Measurements from ENCODE around the gene EPYC.

Gene EPYC

GRCh38 chr12:90954428-90954827 is 50.3 kb downstream of the EPYC start:
- Mint-ChIP-seq H3K27ac (no peak overlapping the region), H3K4me3 (no peak overlapping the region), H3K27me3 (no peaks in the 10 kb centered on the region), H3K36me3 (no peaks in the 10 kb centered on the region), H3K9me3 (ENCODE audit: low read depth) (no peaks in the 10 kb centered on the region), H3K4me1 (ENCODE audit: low read depth) (no peaks in the 10 kb centered on the region)

DNA sequence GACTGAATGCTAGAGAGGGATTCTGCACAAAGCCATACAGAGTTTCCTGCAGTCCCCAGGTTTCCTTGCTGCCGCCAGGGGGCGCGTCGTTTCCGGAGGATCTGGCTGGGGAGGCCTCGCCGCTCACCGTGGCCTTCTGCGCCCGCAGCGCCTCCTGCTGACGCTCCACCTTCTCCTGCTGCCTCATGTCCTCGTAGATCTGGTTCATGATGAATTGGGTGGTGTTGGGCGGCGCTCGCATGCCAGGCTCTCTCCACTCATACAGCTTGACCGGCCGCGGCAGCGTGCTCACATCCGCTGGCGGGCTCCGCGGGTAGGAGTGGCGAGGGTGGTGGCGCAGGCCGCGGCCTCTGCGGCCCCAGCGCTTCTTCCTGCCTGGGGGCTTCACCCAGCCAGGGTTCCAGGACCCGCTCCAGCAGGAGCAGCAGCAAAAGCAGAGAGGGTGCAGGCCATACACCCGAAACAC is 50.8 kb downstream of the EPYC start:
- Mint-ChIP-seq H3K36me3 (no peaks in the 10 kb centered on the region), H3K27ac (no peak overlapping the region), H3K27me3 (no peaks in the 10 kb centered on the region), H3K9me3 (ENCODE audit: low read depth) (no peaks in the 10 kb centered on the region), H3K4me1 (ENCODE audit: low read depth) (no peaks in the 10 kb centered on the region), H3K4me3 (no peak overlapping the region)

DNA sequence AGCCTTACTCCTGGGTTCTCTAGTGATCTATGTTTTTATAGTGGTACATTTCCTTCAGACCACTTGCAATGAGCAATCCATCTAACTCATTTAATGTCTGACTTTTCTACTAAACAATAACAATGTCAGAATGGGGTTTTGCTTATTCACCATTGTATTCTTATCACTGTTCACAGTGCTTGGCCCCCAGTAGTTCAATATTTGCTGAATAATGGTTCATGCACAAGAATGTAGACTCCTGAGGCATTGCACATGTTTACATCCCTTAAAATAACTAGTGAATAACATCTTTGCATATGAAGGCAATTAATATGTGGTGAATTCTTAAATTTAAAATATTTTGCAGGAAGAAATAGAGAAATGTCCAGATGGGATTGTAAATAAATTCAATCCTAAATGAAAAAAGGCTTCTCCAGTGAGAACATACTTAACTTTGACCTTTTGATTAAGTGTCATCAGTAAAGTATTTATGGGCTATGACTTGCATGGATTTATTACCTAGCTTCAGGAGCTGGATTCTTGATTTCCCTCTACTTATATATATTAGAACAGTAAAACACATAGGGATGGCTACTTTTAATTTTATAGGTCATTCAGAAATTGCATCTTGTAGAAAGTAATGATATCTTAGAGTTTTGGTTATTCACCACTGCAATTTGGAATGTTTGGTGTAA is 53.2 kb downstream of the EPYC start:
- H3K27me3 Mint-ChIP-seq: no peaks in the 10 kb centered on the region
- H3K4me1 Mint-ChIP-seq (ENCODE audit: low read depth): no peaks in the 10 kb centered on the region
- no peaks in the 10 kb centered on the region for H3K36me3 Mint-ChIP-seq
- H3K9me3 Mint-ChIP-seq (ENCODE audit: low read depth): no peaks in the 10 kb centered on the region
- H3K27ac Mint-ChIP-seq: no peak overlapping the region
- no peak overlapping the region for H3K4me3 Mint-ChIP-seq

DNA sequence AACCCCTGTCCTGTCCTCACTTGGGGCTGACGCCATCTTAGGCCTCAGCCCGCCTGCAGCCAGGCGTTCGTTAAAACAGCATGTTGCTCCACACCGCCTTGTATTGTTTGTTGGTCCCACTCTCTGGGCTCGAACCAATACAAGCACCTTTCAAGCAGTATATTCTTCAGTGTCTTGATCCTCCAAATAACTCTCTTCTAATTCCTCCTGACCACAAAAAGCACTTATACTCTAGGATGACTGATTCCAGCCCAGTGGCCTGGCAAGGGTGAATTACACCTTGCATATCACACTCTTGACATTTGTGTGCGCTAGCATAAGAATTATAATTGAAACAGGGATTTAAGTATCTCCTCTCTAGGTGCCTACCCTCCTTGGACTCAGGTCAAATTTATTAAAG is 56.9 kb downstream of the EPYC start:
- Mint-ChIP-seq H3K36me3 (no peaks in the 10 kb centered on the region), H3K4me1 (ENCODE audit: low read depth) (no peaks in the 10 kb centered on the region), H3K27ac (no peak overlapping the region), H3K4me3 (no peak overlapping the region), H3K27me3 (no peaks in the 10 kb centered on the region), H3K9me3 (ENCODE audit: low read depth) (no peaks in the 10 kb centered on the region)

GRCh38 chr12:90945070-90945649 is 59.6 kb downstream of the EPYC start:
- Mint-ChIP-seq H3K36me3 (no peaks in the 10 kb centered on the region), H3K27me3 (peaks cover 2% of the 10 kb centered on the region), H3K4me1 (ENCODE audit: low read depth) (no peaks in the 10 kb centered on the region), H3K27ac (no peak overlapping the region), H3K4me3 (no peak overlapping the region), H3K9me3 (ENCODE audit: low read depth) (no peaks in the 10 kb centered on the region)

DNA sequence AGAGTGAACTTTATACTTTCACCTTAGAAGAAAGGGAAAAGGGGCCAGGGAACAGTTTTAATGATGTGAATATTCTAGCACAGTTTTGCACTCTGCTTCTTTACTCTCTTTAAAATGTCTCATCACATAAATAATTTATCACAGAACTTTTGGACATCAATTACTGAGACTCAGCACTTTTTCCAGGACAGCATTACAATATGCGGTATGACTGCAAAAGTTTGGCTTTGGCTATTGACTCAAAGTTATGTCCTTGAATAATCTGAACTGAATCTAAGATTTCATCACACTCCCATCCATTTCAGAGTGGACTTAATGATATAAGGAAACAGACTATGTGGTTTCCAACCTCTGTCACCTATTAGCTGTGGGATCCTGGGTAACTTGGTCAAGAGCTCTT is 61.5 kb downstream of the EPYC start:
- no peak overlapping the region for H3K4me3 Mint-ChIP-seq
- H3K36me3 Mint-ChIP-seq: no peaks in the 10 kb centered on the region

GRCh38 chr12:90940872-90941499 is 63.8 kb downstream of the EPYC start:
- H3K27me3 Mint-ChIP-seq: peaks cover 2% of the 10 kb centered on the region
- H3K4me3 Mint-ChIP-seq: no peak overlapping the region
- H3K36me3 Mint-ChIP-seq: no peaks in the 10 kb centered on the region
- no peaks in the 10 kb centered on the region for H3K9me3 Mint-ChIP-seq (ENCODE audit: low read depth)
- H3K27ac Mint-ChIP-seq: no peak overlapping the region
- H3K4me1 Mint-ChIP-seq (ENCODE audit: low read depth): no peaks in the 10 kb centered on the region

More for the DNA sequence above, 61.5 kb downstream of the EPYC start:
- Mint-ChIP-seq H3K9me3 (ENCODE audit: low read depth) (no peaks in the 10 kb centered on the region), H3K4me1 (ENCODE audit: low read depth) (no peaks in the 10 kb centered on the region), H3K27ac (no peak overlapping the region), H3K27me3 (peaks cover 2% of the 10 kb centered on the region)

- no peak overlapping the region for H3K27ac Mint-ChIP-seq
- H3K36me3 Mint-ChIP-seq: no peaks in the 10 kb centered on the region
- peaks cover 4% of the 10 kb centered on the region for H3K27me3 Mint-ChIP-seq
- no peaks in the 10 kb centered on the region for H3K4me1 Mint-ChIP-seq (ENCODE audit: low read depth)
- H3K9me3 Mint-ChIP-seq (ENCODE audit: low read depth): no peaks in the 10 kb centered on the region
- no peak overlapping the region for H3K4me3 Mint-ChIP-seq
Measured at GRCh38 chr12:90939382-90939781, 65.4 kb downstream of the EPYC start.

GRCh38 chr12:90938451-90938850 is 66.3 kb downstream of the EPYC start:
- Mint-ChIP-seq H3K9me3 (ENCODE audit: low read depth) (no peaks in the 10 kb centered on the region), H3K27ac (no peak overlapping the region), H3K4me1 (ENCODE audit: low read depth) (no peaks in the 10 kb centered on the region), H3K27me3 (peaks cover 4% of the 10 kb centered on the region), H3K4me3 (no peak overlapping the region), H3K36me3 (no peaks in the 10 kb centered on the region)

- Mint-ChIP-seq H3K4me1 (ENCODE audit: low read depth) (no peaks in the 10 kb centered on the region), H3K4me3 (no peak overlapping the region), H3K36me3 (no peaks in the 10 kb centered on the region), H3K27ac (no peak overlapping the region), H3K27me3 (peaks cover 4% of the 10 kb centered on the region), H3K9me3 (ENCODE audit: low read depth) (no peaks in the 10 kb centered on the region)
Measured at GRCh38 chr12:90937651-90938050, 67.1 kb downstream of the EPYC start.

DNA sequence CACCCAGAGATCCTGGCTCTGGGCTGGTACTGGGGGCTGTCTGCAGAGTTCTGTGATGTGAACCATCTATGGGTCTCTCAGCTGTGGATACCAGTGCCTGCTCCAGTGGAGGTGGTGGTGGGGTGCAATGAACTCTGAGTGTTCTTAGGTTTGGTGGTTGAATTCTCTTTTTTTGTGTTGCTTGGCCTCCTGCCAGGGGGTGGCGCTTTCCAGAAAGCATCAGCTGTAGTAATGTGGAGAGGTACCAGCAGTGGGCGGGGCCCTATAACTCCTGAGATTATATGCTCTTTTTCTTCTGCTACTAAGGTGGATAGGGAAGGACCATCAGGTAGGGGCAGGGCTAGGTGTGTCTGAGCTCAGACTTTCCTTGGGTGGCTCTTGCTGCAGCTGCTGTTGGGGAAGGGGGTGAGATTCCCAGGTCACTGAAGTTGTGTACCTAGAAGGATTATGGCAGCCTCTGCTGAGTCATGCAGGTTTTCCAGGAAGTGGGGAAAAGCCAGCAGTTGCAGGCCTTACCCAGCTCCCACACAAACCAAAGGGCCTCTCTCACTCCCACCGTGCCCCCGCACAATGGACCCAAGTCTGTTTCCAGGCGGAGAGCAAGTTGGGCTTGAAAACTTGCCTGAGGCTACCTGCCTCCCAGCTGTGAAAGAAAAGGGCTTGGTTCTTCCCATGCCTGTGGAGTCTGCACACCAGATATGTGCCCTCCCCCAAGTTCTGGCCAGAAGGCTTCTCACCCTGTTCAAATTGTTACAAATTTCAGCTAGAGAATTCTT is 68.4 kb downstream of the EPYC start:
- Mint-ChIP-seq H3K27me3 (peaks cover 4% of the 10 kb centered on the region), H3K9me3 (ENCODE audit: low read depth) (no peaks in the 10 kb centered on the region), H3K27ac (no peak overlapping the region), H3K36me3 (no peaks in the 10 kb centered on the region), H3K4me1 (ENCODE audit: low read depth) (no peaks in the 10 kb centered on the region), H3K4me3 (no peak overlapping the region)

- Mint-ChIP-seq H3K4me3 (no peak overlapping the region), H3K4me1 (ENCODE audit: low read depth) (no peaks in the 10 kb centered on the region), H3K27me3 (peaks cover 6% of the 10 kb centered on the region), H3K27ac (no peak overlapping the region), H3K36me3 (no peaks in the 10 kb centered on the region), H3K9me3 (ENCODE audit: low read depth) (peaks cover 7% of the 10 kb centered on the region)
Measured at GRCh38 chr12:90925562-90925961, 79.2 kb downstream of the EPYC start.

DNA sequence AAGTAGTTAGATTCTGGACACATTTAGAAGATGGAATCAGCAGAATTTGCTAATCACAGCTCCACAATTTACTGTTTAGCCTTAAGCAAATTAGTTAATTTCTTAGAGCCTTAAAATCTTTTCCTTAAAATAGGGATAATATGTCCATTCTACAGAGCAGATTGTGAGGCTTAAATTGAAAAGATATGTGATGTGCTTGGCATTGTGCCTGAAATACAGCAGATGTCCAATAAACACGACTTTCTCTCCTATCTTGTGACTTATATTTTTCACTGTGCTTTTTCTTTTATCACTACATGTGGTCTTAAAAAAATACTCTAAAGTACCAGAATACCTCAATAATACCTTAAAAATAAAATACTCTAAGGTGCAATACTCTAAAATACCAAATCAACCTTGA is 80.4 kb downstream of the EPYC start:
- Mint-ChIP-seq H3K27ac (no peak overlapping the region), H3K4me1 (ENCODE audit: low read depth) (no peaks in the 10 kb centered on the region), H3K4me3 (no peak overlapping the region), H3K27me3 (peaks cover 6% of the 10 kb centered on the region), H3K9me3 (ENCODE audit: low read depth) (peaks cover 7% of the 10 kb centered on the region), H3K36me3 (no peaks in the 10 kb centered on the region)

- peaks cover 9% of the 10 kb centered on the region for H3K27me3 Mint-ChIP-seq
- no peaks in the 10 kb centered on the region for H3K36me3 Mint-ChIP-seq
- no peak overlapping the region for H3K27ac Mint-ChIP-seq
- no peaks in the 10 kb centered on the region for H3K4me1 Mint-ChIP-seq (ENCODE audit: low read depth)
- no peaks in the 10 kb centered on the region for H3K9me3 Mint-ChIP-seq (ENCODE audit: low read depth)
- no peak overlapping the region for H3K4me3 Mint-ChIP-seq
Measured at GRCh38 chr12:90922145-90922627, 82.6 kb downstream of the EPYC start.

- H3K36me3 Mint-ChIP-seq: no peaks in the 10 kb centered on the region
- H3K4me3 Mint-ChIP-seq: no peak overlapping the region
- no peaks in the 10 kb centered on the region for H3K9me3 Mint-ChIP-seq (ENCODE audit: low read depth)
- no peak overlapping the region for H3K27ac Mint-ChIP-seq
- H3K4me1 Mint-ChIP-seq (ENCODE audit: low read depth): no peaks in the 10 kb centered on the region
- peaks cover 9% of the 10 kb centered on the region for H3K27me3 Mint-ChIP-seq
Measured at GRCh38 chr12:90921536-90921935, 83.2 kb downstream of the EPYC start.
